Activated CD8-positive, alpha-beta memory T cell treated with anti-CD3 and anti-CD28 coated beads for 24 hours (primary cell): ENCODE results near the gene SLC38A9.

Experiments
- DNase-seq: peaks from one replicate; pipeline ENCODE4 v3.0.0-alpha.2; 2020

Gene SLC38A9

GRCh38 chr5:55577353-55578060, 134.6 kb downstream of the SLC38A9 start:
- DNase-seq, result no peak

GRCh38 chr5:55576661-55577060, 135.5 kb downstream of the SLC38A9 start:
- no peak for DNase-seq
